ENCODE measurements around the gene XXYLT1. TPM values are rescaled to one million over a fixed set of nuclear protein-coding genes. Genes with fewer than 3 reads are reported as not detected.

The XXYLT1 gene
- total and polyA plus RNA-seq, 8 donors = 1.8 to 5.0 (median 2.6) TPM

DNA sequence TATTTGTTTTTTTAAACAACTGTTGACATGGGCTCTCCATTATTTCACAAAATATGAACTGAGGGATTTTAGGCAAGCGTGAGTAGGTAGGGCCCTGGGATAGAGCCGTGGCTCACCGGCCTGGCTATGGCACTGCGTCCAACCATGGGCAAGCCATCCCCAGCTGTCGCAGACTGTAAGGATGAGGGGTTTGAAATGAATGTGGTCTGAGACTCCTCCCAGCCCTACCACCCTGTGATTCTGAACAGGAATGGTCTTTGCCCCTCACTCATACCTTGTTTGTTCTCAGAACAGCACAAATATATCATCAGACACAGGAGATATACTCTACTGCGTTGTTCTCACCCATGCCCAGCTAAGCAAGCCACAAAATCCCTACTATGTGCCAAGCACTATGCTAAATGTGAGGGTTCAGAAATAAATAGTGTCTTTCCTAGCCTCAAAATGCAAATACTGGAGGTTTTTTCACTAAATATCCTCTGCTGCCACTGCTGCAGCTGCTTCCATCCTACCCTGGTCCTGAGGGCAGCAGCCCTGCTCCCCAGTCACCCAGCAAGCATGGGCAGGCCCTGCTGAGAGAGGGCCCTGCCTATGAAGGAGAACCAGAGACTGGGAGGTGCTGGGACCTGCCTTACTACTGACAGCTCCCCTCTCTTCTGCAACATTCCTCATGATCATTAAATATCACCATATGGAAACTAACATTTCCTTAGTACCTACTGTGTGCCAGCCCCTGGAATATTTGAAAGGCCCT, 102.8 kb downstream of the XXYLT1 start:
- H3K27ac ChIP-seq = no peak overlapping the region
- ATAC-seq = no peak
- 84 to 95% methylated on average over 6 of the region's 6 CpGs for WGBS, 2 donors
- FAIRE-seq = no peak
- DNase-seq = no peak
- H3K36me3 ChIP-seq = no peaks in the 10 kb centered on the region
- H3K4me3 ChIP-seq = no peak overlapping the region
- intact Hi-C loops (cut with DNase I) = no loop called here
- TF ChIP-seq, protein P1, sequence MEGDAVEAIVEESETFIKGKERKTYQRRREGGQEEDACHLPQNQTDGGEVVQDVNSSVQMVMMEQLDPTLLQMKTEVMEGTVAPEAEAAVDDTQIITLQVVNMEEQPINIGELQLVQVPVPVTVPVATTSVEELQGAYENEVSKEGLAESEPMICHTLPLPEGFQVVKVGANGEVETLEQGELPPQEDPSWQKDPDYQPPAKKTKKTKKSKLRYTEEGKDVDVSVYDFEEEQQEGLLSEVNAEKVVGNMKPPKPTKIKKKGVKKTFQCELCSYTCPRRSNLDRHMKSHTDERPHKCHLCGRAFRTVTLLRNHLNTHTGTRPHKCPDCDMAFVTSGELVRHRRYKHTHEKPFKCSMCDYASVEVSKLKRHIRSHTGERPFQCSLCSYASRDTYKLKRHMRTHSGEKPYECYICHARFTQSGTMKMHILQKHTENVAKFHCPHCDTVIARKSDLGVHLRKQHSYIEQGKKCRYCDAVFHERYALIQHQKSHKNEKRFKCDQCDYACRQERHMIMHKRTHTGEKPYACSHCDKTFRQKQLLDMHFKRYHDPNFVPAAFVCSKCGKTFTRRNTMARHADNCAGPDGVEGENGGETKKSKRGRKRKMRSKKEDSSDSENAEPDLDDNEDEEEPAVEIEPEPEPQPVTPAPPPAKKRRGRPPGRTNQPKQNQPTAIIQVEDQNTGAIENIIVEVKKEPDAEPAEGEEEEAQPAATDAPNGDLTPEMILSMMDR (IDR thresholded peaks at IDR 0.05) = no peak
- peaks cover 0 to 5% (median 0%) of the 10 kb centered on the region in 3 donors for H3K4me1 ChIP-seq
- H3K9me3 ChIP-seq = no peaks in the 10 kb centered on the region
- no peaks in the 10 kb centered on the region for H3K27me3 ChIP-seq

DNA sequence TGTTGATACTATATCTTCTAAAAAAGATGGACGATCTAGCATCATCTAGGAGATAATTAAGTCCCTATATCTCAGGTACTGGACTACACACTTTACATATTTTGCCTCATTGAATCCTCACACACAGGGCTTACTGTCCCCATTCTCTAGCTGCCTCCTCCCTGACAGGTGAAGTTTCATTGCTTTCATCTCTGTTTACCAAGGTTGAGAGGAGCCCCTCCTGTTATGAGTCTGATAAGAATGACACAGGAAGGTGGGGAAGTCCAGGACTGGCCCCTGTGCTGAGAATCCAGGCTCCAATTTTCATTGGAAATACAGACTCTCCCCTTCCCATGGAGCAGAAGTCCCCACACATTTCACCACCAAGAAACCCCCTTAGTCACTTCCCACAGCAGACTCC, 105.2 kb downstream of the XXYLT1 start:
- H3K27me3 ChIP-seq = no peaks in the 10 kb centered on the region
- no peak for FAIRE-seq
- intact Hi-C loops (cut with DNase I) = no loop called here
- TF ChIP-seq, protein P1 (IDR thresholded peaks at IDR 0.05) = no peak
- no peak for DNase-seq
- ATAC-seq = no peak
- 90 to 100% methylated on average over 1 of the region's 1 CpG for WGBS, 2 donors
- no peak overlapping the region for H3K4me3 ChIP-seq
- no peaks in the 10 kb centered on the region for H3K36me3 ChIP-seq
- H3K9me3 ChIP-seq = no peaks in the 10 kb centered on the region
- no peak overlapping the region for H3K27ac ChIP-seq
- peaks cover 0 to 5% (median 3%) of the 10 kb centered on the region in 3 donors for H3K4me1 ChIP-seq

DNA sequence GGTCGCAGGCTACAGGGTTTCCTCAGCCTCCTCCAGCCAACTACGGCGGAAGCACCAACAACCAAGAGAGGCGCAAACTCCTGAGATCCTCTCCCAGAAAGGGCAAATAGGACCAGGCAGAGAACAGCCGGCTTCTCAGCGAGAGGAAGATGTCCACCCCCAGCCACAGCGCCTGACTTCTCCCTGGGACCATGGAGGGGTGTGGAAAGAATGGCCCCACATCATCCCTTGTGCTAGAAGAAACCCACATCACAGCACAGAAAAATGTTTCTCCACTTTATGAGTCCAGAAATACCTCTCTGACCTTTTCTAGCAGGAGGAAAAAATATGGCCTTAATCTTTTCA, 105.7 kb downstream of the XXYLT1 start:
- ATAC-seq (no peak), DNase-seq (no peak), FAIRE-seq (no peak)
- H3K4me1 ChIP-seq = peaks cover 0 to 5% (median 3%) of the 10 kb centered on the region in 3 donors
- H3K27me3 ChIP-seq = no peaks in the 10 kb centered on the region
- TF ChIP-seq, protein P1 (IDR thresholded peaks at IDR 0.05) = no peak
- 91 to 92% methylated on average over 7 of the region's 7 CpGs for WGBS, 2 donors
- H3K36me3 ChIP-seq = no peaks in the 10 kb centered on the region
- no peak overlapping the region for H3K4me3 ChIP-seq
- H3K27ac ChIP-seq = no peak overlapping the region
- no peaks in the 10 kb centered on the region for H3K9me3 ChIP-seq
- intact Hi-C loops (cut with DNase I) = no loop called here

DNA sequence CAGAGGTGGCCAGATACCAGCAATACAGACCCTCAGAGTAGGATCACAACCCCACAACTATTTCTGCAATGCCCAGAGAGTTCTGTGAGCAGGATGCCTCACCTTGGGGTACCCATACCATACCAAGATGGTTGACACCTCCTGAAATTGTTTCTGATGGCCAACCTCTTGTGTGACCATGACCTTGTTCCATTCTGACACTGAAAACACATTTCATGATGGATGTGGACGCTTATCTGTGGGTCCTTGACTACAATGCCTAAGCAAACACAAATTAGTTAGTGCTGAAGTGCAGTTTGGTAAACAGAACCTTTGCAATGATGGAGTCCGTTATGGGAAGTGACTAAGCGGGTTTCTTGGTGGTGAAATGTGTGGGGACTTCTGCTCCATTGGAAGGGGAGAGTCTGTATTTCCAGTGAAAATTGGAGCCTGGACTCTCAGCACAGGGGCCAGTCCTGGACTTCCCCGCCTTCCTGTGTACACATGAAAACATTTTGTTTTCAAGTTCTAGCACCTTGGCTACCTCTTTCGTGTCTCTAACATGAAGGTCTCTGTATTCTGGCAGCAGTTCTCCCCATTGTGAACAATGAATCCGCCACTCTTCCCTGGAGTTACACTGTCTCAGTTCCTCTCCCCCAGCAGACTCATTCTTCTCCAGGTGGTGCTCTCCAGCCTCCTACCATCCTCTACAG, 106.2 kb downstream of the XXYLT1 start:
- FAIRE-seq (no peak), ATAC-seq (peak in 3 of 4 donors; percentile 15 to 47 (median 44)), DNase-seq (no peak)
- 41 to 42% methylated on average over 6 of the region's 6 CpGs for WGBS, 2 donors
- Histone ChIP-seq H3K9me3 (no peaks in the 10 kb centered on the region), H3K27me3 (no peaks in the 10 kb centered on the region), H3K27ac (no peak overlapping the region), H3K4me1 (peaks cover 0 to 5% (median 3%) of the 10 kb centered on the region in 3 donors), H3K36me3 (no peaks in the 10 kb centered on the region), H3K4me3 (no peak overlapping the region)
- intact Hi-C loops (cut with DNase I) = no loop called here
- TF ChIP-seq, protein P1 (IDR thresholded peaks at IDR 0.05) = no peak

All from pancreas (tissue), 10 donors.